SKM-1 treated with dmso at 0.1 percent for 144 hours (cell line): ENCODE data around the gene POLD3.

Source experiments
- DNase-seq: peaks from one replicate; lab custom pipeline; 2025; ENCODE audit not compliant: unreplicated experiment; lab: John Stamatoyannopoulos, UW

POLD3 gene

GRCh38 chr11:74672332-74672955 lies 80.1 kb downstream of the POLD3 start:
- no peak for DNase-seq

DNA sequence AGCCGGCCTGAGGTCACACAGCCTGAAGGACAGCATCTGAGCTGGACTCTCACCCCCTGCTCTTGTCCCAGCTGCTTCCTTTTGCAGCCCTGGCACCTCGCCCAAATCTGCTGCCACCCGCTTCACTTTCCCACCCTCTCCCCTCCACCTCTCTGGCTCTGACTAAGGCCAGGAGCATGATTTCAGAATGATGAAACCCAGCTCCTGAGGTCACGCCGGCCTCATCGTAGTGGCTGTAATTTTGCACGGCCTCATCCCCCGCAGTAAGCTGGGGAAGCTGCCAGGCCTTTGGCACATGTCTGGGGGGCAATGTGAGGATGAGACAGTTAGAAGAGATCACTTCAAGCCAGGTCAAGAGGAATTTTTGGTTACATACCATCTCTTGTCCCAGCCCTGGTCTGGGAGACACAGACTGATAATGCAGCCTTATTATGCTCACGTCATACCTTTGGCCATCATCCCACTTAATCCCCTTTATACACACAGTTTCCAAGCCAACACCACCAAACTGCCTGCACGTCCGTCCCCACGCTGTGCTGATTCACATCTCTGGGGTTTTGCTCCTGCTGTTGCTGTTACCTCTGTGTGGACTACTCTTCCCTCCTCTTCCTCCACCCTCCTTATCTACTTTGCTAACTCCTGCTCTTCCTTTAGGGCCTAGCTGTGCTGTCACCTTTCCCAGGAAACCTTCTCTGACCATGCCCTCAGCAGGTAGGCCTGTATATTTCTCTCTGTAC lies 80.7 kb downstream of the POLD3 start:
- DNase-seq, result no peak

DNA sequence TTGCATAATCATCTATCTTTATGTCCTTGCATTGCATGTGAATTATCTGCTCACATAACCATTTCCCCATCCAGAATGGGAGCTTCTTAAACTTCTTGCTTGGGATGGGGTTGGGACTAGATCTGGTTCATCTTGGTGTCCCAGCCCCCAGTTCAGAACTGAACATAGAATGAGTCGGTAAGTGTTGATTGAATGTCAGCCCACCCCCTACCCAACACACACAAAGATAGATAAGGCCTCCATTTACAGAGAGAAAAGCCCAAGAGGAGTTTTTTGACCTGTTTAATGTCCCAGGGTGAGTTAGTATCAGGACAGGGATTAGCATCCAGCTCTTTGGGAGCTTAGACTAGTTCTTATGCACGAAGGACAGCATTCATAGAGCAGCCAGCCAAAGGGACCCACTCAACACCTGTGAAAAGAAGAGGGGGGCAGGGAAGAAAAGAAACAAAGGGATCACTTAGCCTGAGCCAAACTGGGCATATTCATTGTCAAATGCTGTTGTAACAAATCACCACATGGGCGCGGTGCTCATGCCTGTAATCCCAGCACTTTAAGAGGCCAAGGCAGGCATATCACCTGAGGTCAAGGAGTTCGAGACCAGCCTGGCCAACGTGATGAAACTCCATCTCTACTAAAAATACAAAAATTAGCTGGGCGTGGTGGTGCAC lies 81.4 kb downstream of the POLD3 start:
- DNase-seq, result no peak

GRCh38 chr11:74675761-74676160 lies 83.4 kb downstream of the POLD3 start:
- DNase-seq, result no peak

GRCh38 chr11:74676596-74676995 lies 84.2 kb downstream of the POLD3 start:
- no peak for DNase-seq

DNA sequence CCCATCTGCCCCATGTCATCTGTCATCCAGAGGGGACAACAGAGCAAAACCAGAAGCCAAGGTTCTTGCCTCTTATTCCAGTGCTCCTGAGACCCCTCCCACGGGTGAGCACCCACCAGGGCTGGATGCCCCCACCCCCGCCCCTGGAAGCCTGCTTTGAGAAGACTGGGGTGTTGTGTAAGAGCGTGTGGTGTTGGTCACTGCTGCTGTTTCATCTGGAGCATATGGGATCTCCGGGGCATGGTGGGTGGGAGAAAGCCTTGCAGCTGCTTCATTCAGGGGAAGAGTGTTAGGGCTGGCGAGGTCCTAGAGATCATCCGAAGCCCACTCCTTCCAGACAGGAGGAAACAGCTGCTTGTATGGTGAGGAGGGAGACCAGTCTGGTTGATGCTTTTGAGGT lies 84.7 kb downstream of the POLD3 start:
- DNase-seq, result no peak

DNA sequence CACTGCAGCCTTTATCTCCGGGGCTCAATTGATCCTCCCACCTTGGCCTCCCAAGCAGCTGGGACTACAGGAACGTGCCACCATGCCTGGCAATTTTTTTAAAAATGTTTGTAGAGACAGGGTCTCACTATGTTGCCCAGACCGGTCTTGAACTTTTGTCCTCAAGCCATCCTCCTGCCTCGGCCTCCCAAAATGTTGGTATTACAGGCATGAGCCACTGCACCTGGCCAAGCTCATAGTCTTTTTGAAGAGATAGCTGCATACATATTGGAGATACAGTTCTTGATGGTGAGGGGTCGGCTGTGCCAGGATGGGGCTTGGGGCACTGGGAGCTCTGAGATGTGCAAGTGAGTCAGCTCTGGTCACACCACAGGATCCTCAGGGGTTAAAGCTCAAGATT lies 85.7 kb downstream of the POLD3 start:
- no peak for DNase-seq

DNA sequence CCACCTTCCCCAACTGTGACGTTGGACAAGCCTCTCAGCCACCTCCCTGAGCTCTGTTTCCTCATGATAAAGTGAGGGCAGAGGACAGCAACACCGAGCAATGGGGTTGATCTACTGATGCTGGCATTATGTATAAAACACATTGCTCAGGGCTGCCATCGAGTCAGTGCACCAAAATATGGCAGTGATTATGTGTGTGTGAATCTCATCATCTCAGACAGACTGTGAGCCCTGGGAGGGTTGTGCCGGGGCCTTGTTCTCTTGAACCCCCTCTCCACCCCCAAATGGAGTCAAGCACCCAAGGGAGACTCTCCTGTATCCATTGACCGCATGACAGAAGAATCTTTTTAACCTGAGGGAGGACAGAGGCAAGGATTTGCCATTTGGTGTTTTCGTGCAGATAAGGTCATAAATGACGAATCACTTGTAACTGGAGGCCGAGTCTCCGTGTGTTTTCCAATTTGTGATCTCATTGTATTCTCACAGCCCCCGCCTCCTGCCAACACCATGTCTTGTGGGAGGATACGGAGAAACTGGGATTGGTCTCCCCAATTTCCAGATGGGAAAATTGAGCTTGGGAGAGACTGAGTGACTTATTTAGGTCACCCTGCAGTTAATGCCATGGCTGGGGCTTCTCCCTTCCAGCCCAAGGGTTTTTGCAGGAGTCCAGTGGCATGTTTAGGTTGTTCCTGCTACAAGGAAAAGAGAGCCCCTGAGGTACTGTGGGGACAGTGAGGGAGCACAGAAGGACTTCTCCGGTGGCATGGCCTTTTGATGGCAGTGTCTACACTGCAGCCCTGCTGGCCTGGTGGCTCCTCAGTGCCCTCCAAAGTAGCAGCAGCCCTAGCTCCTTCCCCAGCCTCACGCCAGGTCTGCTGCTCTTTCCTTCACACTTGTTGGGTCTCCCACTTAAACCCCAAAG lies 86.5 kb downstream of the POLD3 start:
- DNase-seq, result no peak

DNA sequence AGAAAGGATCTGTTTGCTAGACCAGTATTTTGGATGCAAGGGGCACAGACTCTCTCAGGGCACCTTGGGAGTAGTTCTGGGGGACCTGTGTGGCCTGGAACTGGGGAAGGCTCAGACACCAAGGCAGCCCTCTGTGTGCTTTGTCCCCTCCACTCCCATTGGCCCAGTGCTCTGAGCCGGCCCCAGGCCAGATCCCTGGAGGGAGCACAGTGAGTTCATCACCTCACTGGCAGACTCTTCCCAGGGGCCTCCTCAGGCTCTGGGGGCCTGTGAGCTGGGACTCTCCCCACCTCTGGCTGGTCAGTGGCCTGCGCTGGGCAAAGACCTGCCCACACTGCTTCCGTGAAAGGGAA lies 87.1 kb downstream of the POLD3 start:
- DNase-seq, result no peak

GRCh38 chr11:74680035-74680671 lies 87.8 kb downstream of the POLD3 start:
- no peak for DNase-seq

DNA sequence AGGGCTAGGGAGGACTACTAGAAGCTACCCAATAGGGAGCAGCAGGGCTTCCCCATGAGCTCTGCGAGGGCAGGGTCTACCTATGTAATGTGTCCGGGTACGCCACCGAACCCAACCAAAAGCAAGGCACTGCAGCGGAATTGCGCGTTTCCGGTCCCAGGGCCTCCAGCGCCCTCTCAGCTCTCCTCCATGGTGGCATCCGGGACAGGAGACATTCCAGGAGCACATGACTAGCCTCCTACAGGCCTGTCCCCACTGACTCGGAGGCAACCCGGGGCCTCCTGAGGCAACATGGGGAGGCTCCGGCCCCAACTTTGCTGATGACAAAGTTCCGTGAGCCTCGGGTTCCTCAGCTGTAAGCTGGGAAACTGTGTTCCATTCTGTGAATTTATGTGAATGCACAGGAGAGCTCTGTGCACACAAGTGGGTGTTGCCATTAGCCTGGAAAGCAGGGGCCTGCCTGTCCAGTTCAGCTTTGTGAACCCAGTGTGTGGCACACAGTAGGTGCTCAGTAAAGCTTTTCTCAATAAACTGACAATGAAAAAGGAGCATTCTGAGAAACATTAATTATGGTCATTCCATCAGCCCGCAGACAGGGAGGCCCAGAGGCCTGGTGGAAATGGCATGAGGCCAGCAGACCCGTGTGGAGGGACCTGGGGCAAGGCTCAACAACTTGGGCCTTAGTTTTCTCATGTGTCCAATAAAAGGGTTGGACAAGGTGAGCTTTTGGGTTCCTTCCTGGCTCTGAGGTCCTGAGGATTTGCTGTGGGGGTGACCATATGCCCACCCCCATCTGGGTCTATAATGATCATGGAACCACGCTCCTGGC lies 88.5 kb downstream of the POLD3 start:
- DNase-seq, result no peak

GRCh38 chr11:74681686-74682651 lies 89.6 kb downstream of the POLD3 start:
- DNase-seq, result no peak

DNA sequence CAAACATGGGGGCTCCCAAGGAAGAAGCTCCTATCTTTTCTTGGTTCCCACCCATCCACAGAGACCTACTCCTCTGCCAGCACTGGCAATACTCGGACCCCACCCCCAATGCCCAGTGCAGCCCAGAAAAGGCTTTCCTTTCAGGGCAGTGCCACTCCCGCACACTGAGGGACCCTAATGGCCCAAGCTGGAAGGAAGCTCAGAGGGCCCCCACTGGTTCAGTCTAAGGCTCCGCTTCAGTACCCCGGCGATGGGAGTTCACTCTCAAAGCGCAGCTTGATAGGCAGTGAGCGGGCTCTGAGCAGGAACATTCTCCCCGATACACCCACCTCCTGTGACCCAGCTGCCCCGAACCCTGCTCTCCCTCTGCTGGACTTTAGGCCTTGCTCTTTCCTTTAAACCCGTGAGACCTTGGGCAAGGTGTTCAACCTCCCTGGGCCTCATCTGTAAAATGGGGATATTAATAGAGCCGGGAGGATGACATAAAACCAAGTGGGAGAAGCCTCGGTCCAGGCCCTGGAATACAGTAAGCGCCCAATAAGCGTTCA lies 90.4 kb downstream of the POLD3 start:
- no peak for DNase-seq

- no peak for DNase-seq
Measured at GRCh38 chr11:74683279-74683871, 91.0 kb downstream of the POLD3 start.

- DNase-seq, result no peak
Measured at GRCh38 chr11:74683941-74684481, 91.6 kb downstream of the POLD3 start.

DNA sequence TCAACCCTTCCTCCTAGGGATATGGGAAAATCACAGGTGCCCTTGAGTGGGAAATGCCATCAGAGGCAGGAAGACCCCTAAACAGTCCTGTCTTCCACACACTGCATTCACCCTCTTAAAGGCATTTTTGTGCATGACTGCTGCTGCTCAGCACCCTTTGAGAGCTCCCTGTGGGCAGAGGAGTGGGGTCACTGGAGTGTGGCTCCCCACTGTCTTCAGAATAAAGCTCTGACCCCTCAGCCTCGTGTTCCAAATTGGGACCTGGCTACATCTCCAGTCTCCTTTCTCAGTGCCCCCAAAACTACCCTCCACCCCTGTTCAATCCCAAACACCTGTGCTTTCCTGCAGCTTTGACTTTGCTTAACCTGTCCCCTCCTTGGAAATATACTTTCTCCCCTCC lies 92.3 kb downstream of the POLD3 start:
- DNase-seq, result no peak

DNA sequence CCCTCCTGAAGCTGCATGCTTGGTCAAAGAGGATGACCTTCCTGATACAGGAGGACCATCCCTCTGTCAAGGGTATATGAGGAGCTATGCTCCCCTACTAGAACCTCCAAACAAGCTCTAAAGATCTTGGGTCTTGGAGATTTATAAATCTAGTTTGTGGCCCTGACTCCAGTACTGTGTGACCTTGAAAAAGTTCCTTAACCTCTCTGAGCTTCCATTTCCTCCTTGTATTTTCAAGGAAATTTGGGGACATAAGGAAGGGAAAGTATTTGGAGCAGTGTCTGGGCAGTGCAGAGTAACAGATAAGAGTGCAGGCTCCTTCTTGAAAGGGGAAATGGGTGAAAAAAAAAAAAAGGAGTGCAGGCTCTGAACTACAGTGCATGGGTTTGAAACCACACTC lies 93.0 kb downstream of the POLD3 start:
- DNase-seq, result no peak

- no peak for DNase-seq
Measured at GRCh38 chr11:74685905-74686304, 93.5 kb downstream of the POLD3 start.
